ENCODE data around the gene PSMA8. TPM values are rescaled to one million over a fixed set of nuclear protein-coding genes. Genes with fewer than 3 reads are reported as not detected.
A peak's percentile ranks its signal among the peaks of the same experiment; 100 is the strongest.
"Not testable (repeated sequence)": the region's sequence is repeated elsewhere in the genome, so short reads cannot be mapped to it uniquely, and the experiment has no call there.

The PSMA8 gene
- total RNA-seq, 1 donor from 2014 or later: 0.49 TPM

DNA sequence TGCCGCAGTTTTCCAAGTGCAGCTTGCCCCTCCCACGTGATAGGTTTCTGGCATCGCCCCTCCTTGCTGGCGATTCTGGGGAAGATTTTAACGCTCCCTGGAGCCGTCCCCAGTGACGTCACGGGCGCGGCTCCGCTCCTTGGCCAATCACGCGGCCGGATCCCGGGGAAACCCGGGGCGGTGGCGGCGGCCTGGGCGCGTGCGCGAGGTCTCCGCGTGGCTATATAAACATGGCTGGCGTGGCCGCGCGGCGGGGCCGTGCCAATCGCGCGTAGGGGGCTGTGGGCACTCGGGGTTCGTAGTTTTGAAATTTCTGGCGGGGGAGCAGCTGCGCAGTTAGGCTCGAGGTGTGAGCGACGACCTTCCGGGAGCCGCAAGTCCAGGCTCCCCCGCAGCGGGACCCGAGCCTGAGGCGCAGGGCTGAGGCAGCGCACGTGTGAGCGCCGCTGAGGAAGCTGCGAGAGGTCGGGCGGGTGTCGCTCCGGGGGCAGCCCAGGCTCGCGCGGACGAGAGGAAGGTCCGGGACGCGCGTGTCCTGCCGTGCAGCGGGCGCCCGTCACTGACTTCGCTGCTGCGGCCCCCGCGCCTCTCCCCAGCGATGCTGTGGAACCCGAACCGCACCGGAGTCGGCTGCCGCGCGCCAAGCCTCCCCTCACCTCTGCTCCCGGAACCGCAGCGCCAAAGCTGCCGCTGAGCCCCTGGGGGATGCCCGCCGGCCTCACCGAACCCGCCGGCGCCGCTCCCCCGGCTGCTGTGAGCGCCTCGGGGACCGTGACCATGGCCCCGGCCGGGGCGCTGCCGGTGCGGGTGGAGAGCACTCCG lies 92.8 kb downstream of the PSMA8 start, which contains the start of gene TAF4B:
Gene TAF4B (plus strand): TSS at position 217 of the 822 bp plus-strand sequence. CDS start 489 bp downstream, at position 706.
- peak; percentile 93 for DNase-seq (ENCODE audit: low spot score)
- intact Hi-C loops (cut with micrococcal nuclease): loop anchor here (1.0 to 5.0 kb wide), 5 partner anchors 11 to 321 kb away; partner anchors contain the start of genes KCTD1 and SS18
- Mint-ChIP-seq H3K9me3 (no peaks in the 10 kb centered on the region), H3K36me3 (ENCODE audit: low read depth) (peaks cover under 1% of the 10 kb centered on the region), H3K4me3 (peak within 1 kb of the TSS; percentile 94), H3K4me1 (ENCODE audit: low read depth) (peaks cover 42% of the 10 kb centered on the region), H3K27ac (peak within 1 kb of the TSS; percentile 93), H3K27me3 (ENCODE audit: insufficient read depth) (peaks cover 3% of the 10 kb centered on the region)

DNA sequence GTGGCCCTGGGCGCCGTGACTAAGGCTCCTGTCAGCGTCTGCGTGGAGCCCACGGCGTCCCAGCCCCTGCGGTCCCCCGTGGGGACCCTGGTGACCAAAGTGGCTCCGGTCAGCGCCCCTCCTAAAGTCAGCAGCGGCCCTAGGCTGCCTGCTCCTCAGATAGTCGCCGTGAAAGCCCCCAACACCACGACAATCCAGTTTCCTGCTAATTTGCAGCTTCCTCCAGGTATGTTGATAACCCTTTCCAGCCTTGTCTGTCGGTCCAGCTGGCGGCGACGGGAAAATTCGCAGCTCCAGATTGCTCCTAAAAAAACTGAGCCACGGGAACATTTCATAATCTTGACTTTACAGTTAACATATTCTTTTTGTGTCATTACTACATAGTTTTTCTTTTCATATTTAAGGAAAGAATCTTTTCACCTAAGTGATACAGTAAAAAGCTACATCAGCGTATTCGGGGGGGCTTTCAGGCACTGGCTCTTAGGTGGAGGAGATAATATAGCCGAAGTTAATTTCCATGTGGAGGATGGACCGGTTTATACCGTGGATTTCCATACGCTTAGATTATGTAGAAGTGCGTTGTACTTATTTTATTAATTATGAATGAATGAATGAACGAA lies 93.5 kb downstream of the PSMA8 start:
- peak overlapping the region; percentile 94 for H3K4me3 Mint-ChIP-seq

DNA sequence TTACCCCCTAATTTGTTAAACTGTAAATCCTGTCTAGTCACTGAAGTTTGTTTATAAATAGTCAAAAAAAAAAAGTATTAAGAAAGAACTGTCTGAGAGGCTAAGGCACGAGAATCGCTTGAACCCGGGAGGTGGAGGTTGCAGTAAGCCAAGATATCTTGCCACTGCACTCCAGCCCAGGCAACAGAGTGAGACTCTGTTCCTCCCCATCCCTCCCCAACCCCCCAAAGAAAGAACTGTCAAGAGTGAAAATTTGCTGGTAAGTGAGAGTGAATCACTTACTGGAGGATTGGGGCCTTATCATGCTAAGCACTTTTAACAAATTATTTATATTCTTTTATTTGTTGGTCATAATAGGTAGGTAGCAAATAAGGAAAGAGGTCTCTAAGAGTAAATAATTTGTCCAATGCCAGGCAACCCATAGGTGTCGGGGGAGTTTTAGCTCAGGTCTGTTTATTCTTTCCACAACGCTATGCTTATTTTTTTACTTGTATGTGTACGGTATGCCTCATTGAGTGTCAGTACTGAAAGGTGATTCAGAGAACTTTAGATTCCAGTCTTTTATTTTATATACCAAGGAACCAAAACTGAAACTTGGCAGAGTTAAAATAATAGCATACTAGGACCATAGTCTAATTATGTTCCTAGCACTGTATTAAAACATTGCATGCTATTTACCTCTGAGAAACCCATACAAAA lies 95.0 kb downstream of the PSMA8 start:
- no peaks in the 10 kb centered on the region for H3K27me3 Mint-ChIP-seq (ENCODE audit: insufficient read depth)
- no peak for DNase-seq (ENCODE audit: low spot score)
- peak overlapping the region; percentile 51 for H3K4me3 Mint-ChIP-seq
- peaks cover 42% of the 10 kb centered on the region for H3K4me1 Mint-ChIP-seq (ENCODE audit: low read depth)
- H3K9me3 Mint-ChIP-seq: no peaks in the 10 kb centered on the region
- H3K36me3 Mint-ChIP-seq (ENCODE audit: low read depth): peaks cover 5% of the 10 kb centered on the region
- intact Hi-C loops (cut with micrococcal nuclease): loop anchor here (5.0 kb wide), 1 partner anchor 319 kb away; the partner anchor contains the start of gene KCTD1
- H3K27ac Mint-ChIP-seq: peak overlapping the region; percentile 13

More for the DNA sequence above, 93.5 kb downstream of the PSMA8 start:
- no peaks in the 10 kb centered on the region for H3K9me3 Mint-ChIP-seq
- no peak for DNase-seq (ENCODE audit: low spot score)
- intact Hi-C loops (cut with micrococcal nuclease): loop anchor here (2.0 to 5.0 kb wide), 2 partner anchors 306 to 320 kb away; partner anchors contain the start of gene KCTD1
- H3K4me1 Mint-ChIP-seq (ENCODE audit: low read depth): peaks cover 42% of the 10 kb centered on the region
- H3K27ac Mint-ChIP-seq: peak overlapping the region; percentile 91
- H3K36me3 Mint-ChIP-seq (ENCODE audit: low read depth): peaks cover 3% of the 10 kb centered on the region
- H3K27me3 Mint-ChIP-seq (ENCODE audit: insufficient read depth): no peaks in the 10 kb centered on the region

DNA sequence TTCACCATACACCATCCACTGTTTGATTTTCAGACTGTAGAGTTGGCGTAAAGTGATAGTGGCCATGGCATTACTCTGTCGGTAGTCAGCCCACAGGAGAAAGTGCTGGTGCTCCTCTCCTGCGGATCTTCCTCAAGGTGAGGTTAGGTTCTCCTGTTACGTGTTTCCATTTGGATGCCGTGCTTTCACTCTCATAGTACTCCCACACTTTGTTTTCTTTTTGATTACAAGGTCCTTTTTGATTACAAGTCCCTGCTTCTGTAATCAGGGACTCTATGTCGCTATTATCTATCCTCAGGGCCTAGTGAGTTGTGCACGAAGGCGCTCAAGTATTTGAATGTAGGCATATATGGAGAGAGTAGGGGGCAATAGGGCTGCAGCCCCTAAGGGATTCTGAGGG lies 96.8 kb downstream of the PSMA8 start:
- DNase-seq (ENCODE audit: low spot score): no peak
- H3K4me1 Mint-ChIP-seq (ENCODE audit: low read depth): peaks cover 42% of the 10 kb centered on the region
- H3K36me3 Mint-ChIP-seq (ENCODE audit: low read depth): peaks cover 7% of the 10 kb centered on the region
- H3K4me3 Mint-ChIP-seq: no peak overlapping the region
- no peaks in the 10 kb centered on the region for H3K9me3 Mint-ChIP-seq
- intact Hi-C loops (cut with micrococcal nuclease): no loop called here
- no peak overlapping the region for H3K27ac Mint-ChIP-seq
- no peaks in the 10 kb centered on the region for H3K27me3 Mint-ChIP-seq (ENCODE audit: insufficient read depth)

- Mint-ChIP-seq H3K4me1 (ENCODE audit: low read depth) (peaks cover 29% of the 10 kb centered on the region), H3K27me3 (ENCODE audit: insufficient read depth) (no peaks in the 10 kb centered on the region), H3K27ac (no peak overlapping the region), H3K9me3 (no peaks in the 10 kb centered on the region), H3K36me3 (ENCODE audit: low read depth) (peaks cover 7% of the 10 kb centered on the region), H3K4me3 (no peak overlapping the region)
- intact Hi-C loops (cut with micrococcal nuclease): no loop called here
- no peak for DNase-seq (ENCODE audit: low spot score)
These were observed 99.5 kb downstream of the PSMA8 start for GRCh38 chr18:26233208-26233607.

DNA sequence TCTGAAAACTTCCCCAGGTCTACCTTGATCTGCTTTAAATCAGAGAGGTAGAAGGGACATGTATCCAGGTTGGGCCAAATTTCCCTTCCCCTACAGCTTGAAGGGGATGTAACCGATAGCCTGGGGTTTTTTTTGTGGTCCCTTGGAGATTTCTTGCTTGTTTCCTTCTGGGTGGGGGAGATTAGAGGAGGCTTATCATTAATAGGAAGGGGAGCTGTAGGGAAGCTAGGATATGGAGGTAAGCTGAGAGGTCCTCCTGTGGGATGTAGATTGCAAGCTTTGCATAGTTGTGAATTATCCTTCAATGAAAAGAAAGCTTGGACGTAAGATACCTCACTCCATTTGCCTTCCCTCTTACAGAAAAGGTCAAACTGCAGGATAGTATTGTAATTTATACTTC lies 103.7 kb downstream of the PSMA8 start:
- peaks cover 18% of the 10 kb centered on the region for H3K9me3 Mint-ChIP-seq
- H3K27me3 Mint-ChIP-seq (ENCODE audit: insufficient read depth); H3K27ac Mint-ChIP-seq; H3K4me3 Mint-ChIP-seq; intact Hi-C loops (cut with micrococcal nuclease); H3K4me1 Mint-ChIP-seq (ENCODE audit: low read depth); DNase-seq (ENCODE audit: low spot score); H3K36me3 Mint-ChIP-seq (ENCODE audit: low read depth): not testable (repeated sequence)

DNA sequence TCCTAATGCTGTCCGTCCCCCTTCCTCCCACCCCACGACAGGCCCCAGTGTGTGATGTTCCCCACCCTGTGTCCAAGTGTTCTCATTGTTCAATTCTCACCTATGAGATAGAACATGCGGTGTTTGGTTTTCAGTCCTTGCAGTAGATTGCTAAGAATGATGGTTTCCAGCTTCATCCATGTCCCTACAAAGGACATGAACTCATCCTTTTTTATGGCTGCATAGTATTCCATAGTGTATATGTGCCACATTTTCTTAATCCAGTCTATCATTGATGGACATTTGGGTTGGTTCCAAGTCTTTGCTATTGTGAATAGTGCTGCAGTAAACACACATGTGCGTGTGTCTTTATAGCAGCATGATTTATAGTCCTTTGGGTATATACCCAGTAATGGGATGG lies 105.0 kb downstream of the PSMA8 start:
- H3K36me3 Mint-ChIP-seq (ENCODE audit: low read depth); intact Hi-C loops (cut with micrococcal nuclease); DNase-seq (ENCODE audit: low spot score); H3K27me3 Mint-ChIP-seq (ENCODE audit: insufficient read depth); H3K27ac Mint-ChIP-seq; H3K4me3 Mint-ChIP-seq: not testable (repeated sequence)
- peaks cover 29% of the 10 kb centered on the region for H3K9me3 Mint-ChIP-seq
- H3K4me1 Mint-ChIP-seq (ENCODE audit: low read depth): peaks cover 15% of the 10 kb centered on the region

DNA sequence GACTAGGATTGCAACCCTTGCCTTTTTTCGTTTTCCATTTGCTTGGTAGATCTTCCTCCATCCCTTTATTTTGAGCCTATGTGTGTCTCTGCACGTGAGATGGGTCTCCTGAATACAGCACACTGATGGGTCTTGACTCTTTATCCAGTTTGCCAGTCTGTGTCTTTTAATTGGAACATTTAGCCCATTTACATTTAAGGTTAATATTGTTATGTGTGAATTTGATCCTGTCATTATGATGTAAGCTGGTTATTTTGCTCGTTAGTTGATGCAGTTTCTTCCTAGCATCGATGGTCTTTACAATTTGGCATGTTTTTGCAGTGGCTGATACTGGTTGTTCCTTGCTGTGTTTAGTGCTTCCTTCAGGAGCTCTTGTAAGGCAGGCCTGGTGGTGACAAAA lies 108.7 kb downstream of the PSMA8 start:
- peaks cover 38% of the 10 kb centered on the region for H3K9me3 Mint-ChIP-seq
- DNase-seq (ENCODE audit: low spot score); H3K36me3 Mint-ChIP-seq (ENCODE audit: low read depth); H3K4me1 Mint-ChIP-seq (ENCODE audit: low read depth); H3K4me3 Mint-ChIP-seq; H3K27ac Mint-ChIP-seq; H3K27me3 Mint-ChIP-seq (ENCODE audit: insufficient read depth); intact Hi-C loops (cut with micrococcal nuclease): not testable (repeated sequence)

Other genes with a start within 250 kb of the PSMA8 start
- gene SS18, start 43.3 kb upstream of the PSMA8 start, total RNA-seq: 64.4 and 72.4 TPM in 2 replicates
- gene TAF4B, start 92.6 kb downstream of the PSMA8 start, total RNA-seq: 16.1 and 17.0 TPM in 2 replicates